Rectal smooth muscle tissue (tissue), 1 donor: Measurements from ENCODE around the gene SLC9C2.
"Not testable (repeated sequence)": the region's sequence is repeated elsewhere in the genome, so short reads cannot be mapped to it uniquely, and the experiment has no call there.

Experiments
- H3K27ac ChIP-seq: one replicate; pipeline ENCODE4 v1.7.0; 2013; ENCODE audit warnings: low read depth, low read length, inconsistent platforms
- H3K27me3 ChIP-seq: one replicate; pipeline ENCODE4 v1.7.0; 2013; ENCODE audit warnings: low read length; ENCODE audit not compliant: control insufficient read depth, insufficient read depth
- H3K36me3 ChIP-seq: one replicate; pipeline ENCODE4 v1.7.0; 2013; ENCODE audit warnings: low read length; ENCODE audit not compliant: control insufficient read depth, insufficient read depth
- H3K4me1 ChIP-seq: one replicate; pipeline ENCODE4 v1.7.0; 2013; ENCODE audit warnings: low read length; ENCODE audit not compliant: control insufficient read depth, insufficient read depth
- H3K4me3 ChIP-seq: one replicate; pipeline ENCODE4 v1.7.0; 2013; ENCODE audit warnings: low read length
- H3K9ac ChIP-seq: one replicate; pipeline ENCODE4 v1.7.0; 2013; ENCODE audit warnings: low read length

Gene SLC9C2

GRCh38 chr1:173568483-173568882 lies 34.4 kb downstream of the SLC9C2 start:
- H3K9ac ChIP-seq: no peak overlapping the region
- H3K27me3 ChIP-seq: no peaks in the 10 kb centered on the region
- H3K27ac ChIP-seq: no peak overlapping the region
- H3K4me1 ChIP-seq: no peaks in the 10 kb centered on the region
- no peak overlapping the region for H3K4me3 ChIP-seq
- no peaks in the 10 kb centered on the region for H3K36me3 ChIP-seq

- H3K27me3 ChIP-seq, H3K4me1 ChIP-seq, H3K27ac ChIP-seq, H3K9ac ChIP-seq, H3K36me3 ChIP-seq, H3K4me3 ChIP-seq: not testable (repeated sequence)
These were observed 39.0 kb downstream of the SLC9C2 start for GRCh38 chr1:173563846-173564245.

- Histone ChIP-seq H3K4me3 (no peak overlapping the region), H3K27ac (no peak overlapping the region), H3K4me1 (no peaks in the 10 kb centered on the region), H3K36me3 (no peaks in the 10 kb centered on the region), H3K9ac (no peak overlapping the region), H3K27me3 (no peaks in the 10 kb centered on the region)
These were observed 40.1 kb downstream of the SLC9C2 start for GRCh38 chr1:173562813-173563212.

GRCh38 chr1:173561263-173561662 lies 41.6 kb downstream of the SLC9C2 start:
- no peak overlapping the region for H3K4me3 ChIP-seq
- H3K4me1 ChIP-seq: no peaks in the 10 kb centered on the region
- no peak overlapping the region for H3K9ac ChIP-seq
- H3K27me3 ChIP-seq: no peaks in the 10 kb centered on the region
- no peak overlapping the region for H3K27ac ChIP-seq
- H3K36me3 ChIP-seq: no peaks in the 10 kb centered on the region

- H3K9ac ChIP-seq: no peak overlapping the region
- H3K4me1 ChIP-seq: no peaks in the 10 kb centered on the region
- H3K27ac ChIP-seq: no peak overlapping the region
- H3K27me3 ChIP-seq: no peaks in the 10 kb centered on the region
- no peak overlapping the region for H3K4me3 ChIP-seq
- no peaks in the 10 kb centered on the region for H3K36me3 ChIP-seq
These were observed 42.5 kb downstream of the SLC9C2 start for GRCh38 chr1:173560285-173560880.

- Histone ChIP-seq H3K9ac (no peak overlapping the region), H3K4me1 (no peaks in the 10 kb centered on the region), H3K27ac (no peak overlapping the region), H3K36me3 (no peaks in the 10 kb centered on the region), H3K27me3 (no peaks in the 10 kb centered on the region), H3K4me3 (no peak overlapping the region)
These were observed 47.1 kb downstream of the SLC9C2 start for GRCh38 chr1:173555651-173556305.

GRCh38 chr1:173554541-173555250 lies 48.2 kb downstream of the SLC9C2 start:
- Histone ChIP-seq H3K27me3 (no peaks in the 10 kb centered on the region), H3K4me1 (no peaks in the 10 kb centered on the region), H3K27ac (no peak overlapping the region), H3K36me3 (no peaks in the 10 kb centered on the region), H3K9ac (no peak overlapping the region), H3K4me3 (no peak overlapping the region)

- H3K36me3 ChIP-seq: no peaks in the 10 kb centered on the region
- H3K27me3 ChIP-seq: no peaks in the 10 kb centered on the region
- no peaks in the 10 kb centered on the region for H3K4me1 ChIP-seq
- no peak overlapping the region for H3K4me3 ChIP-seq
- no peak overlapping the region for H3K9ac ChIP-seq
- H3K27ac ChIP-seq: no peak overlapping the region
These were observed 48.8 kb downstream of the SLC9C2 start for GRCh38 chr1:173554089-173554488.

GRCh38 chr1:173553312-173553711 lies 49.6 kb downstream of the SLC9C2 start:
- no peak overlapping the region for H3K9ac ChIP-seq
- H3K27me3 ChIP-seq: no peaks in the 10 kb centered on the region
- H3K4me3 ChIP-seq: no peak overlapping the region
- no peaks in the 10 kb centered on the region for H3K4me1 ChIP-seq
- H3K27ac ChIP-seq: no peak overlapping the region
- no peaks in the 10 kb centered on the region for H3K36me3 ChIP-seq

GRCh38 chr1:173551699-173552098 lies 51.2 kb downstream of the SLC9C2 start:
- H3K4me3 ChIP-seq: no peak overlapping the region

GRCh38 chr1:173549813-173550212 lies 53.1 kb downstream of the SLC9C2 start:
- H3K27me3 ChIP-seq: no peaks in the 10 kb centered on the region
- H3K36me3 ChIP-seq: no peaks in the 10 kb centered on the region
- H3K27ac ChIP-seq: no peak overlapping the region
- no peak overlapping the region for H3K9ac ChIP-seq
- no peaks in the 10 kb centered on the region for H3K4me1 ChIP-seq
- no peak overlapping the region for H3K4me3 ChIP-seq

More at GRCh38 chr1:173551699-173552098, 51.2 kb downstream of the SLC9C2 start:
- Histone ChIP-seq H3K4me1 (no peaks in the 10 kb centered on the region), H3K9ac (no peak overlapping the region), H3K27me3 (no peaks in the 10 kb centered on the region), H3K27ac (no peak overlapping the region), H3K36me3 (no peaks in the 10 kb centered on the region)

GRCh38 chr1:173545688-173546087 lies 57.2 kb downstream of the SLC9C2 start:
- H3K36me3 ChIP-seq: no peaks in the 10 kb centered on the region
- no peaks in the 10 kb centered on the region for H3K4me1 ChIP-seq
- no peak overlapping the region for H3K4me3 ChIP-seq
- H3K27ac ChIP-seq: no peak overlapping the region
- H3K9ac ChIP-seq: no peak overlapping the region
- no peaks in the 10 kb centered on the region for H3K27me3 ChIP-seq

- Histone ChIP-seq H3K36me3 (no peaks in the 10 kb centered on the region), H3K27ac (no peak overlapping the region), H3K9ac (no peak overlapping the region), H3K4me1 (peaks cover 5% of the 10 kb centered on the region), H3K4me3 (no peak overlapping the region), H3K27me3 (no peaks in the 10 kb centered on the region)
These were observed 66.6 kb downstream of the SLC9C2 start for GRCh38 chr1:173536223-173536622.
